Tibial nerve (tissue), 4 donors: ENCODE measurements around the gene DUXA. TPM values are rescaled to one million over a fixed set of nuclear protein-coding genes. Genes with fewer than 3 reads are reported as not detected.

Source experiments
- DNase-seq, 2 donors: peaks; one replicate each; pipeline ENCODE4 v3.0.0-alpha.2; 2019; ENCODE audit warnings: low spot score in 2 of 2
- H3K27ac ChIP-seq, 4 donors: fragments of 200-600 bp; sonication (generic) in 3 of 4; one replicate each; pipeline ENCODE4 v1.5.1; 2017 to 2019; ENCODE audit warnings: mild to moderate bottlenecking in 1 of 4
- H3K27me3 ChIP-seq, 2 donors: fragments of 200-600 bp; sonication (generic) in 1 of 2; one replicate each; pipeline versions ENCODE4 v1.5.1 to v1.6.0; 2017 to 2019
- H3K36me3 ChIP-seq, 3 donors: fragments of 200-600 bp; sonication (generic); one replicate each; pipeline ENCODE4 v1.5.1; 2018 to 2019
- H3K4me1 ChIP-seq, 4 donors: fragments of 200-600 bp; sonication (generic) in 3 of 4; one replicate each; pipeline ENCODE4 v1.5.1; 2017 to 2019
- H3K4me3 ChIP-seq, 4 donors: fragments of 200-600 bp; sonication (generic) in 3 of 4; one replicate each; pipeline ENCODE4 v1.5.1; 2017 to 2019; ENCODE audit warnings: mild to moderate bottlenecking in 1 of 4, moderate library complexity in 1 of 4
- H3K9me3 ChIP-seq, 4 donors: fragments of 200-600 bp; sonication (generic) in 3 of 4; one replicate each; pipeline ENCODE4 v1.5.1; 2017 to 2019
- CTCF ChIP-seq, 5 experiments: fragments of 200-600 bp in 3 of 5; fragments of 450-650 bp in 2 of 5; sonication (generic) in 3 of 5; IDR thresholded peaks; one replicate each; pipeline ENCODE4 v1.5.1; 2016 to 2019; ENCODE audit warnings: antibody characterized with exemption in 5 of 5, mild to moderate bottlenecking in 3 of 5, moderate library complexity in 2 of 5
- EP300 ChIP-seq, 2 donors: sonication (generic); formaldehyde crosslinking; IDR thresholded peaks; one replicate each; pipeline ENCODE4 v1.6.1; 2017; ENCODE audit warnings: antibody characterized with exemption in 2 of 2, mild to moderate bottlenecking in 1 of 2
- POLR2A ChIP-seq, 2 donors: fragments of 450-650 bp; IDR thresholded peaks; one replicate each; pipeline ENCODE4 v1.6.1; 2017; ENCODE audit warnings: antibody characterized with exemption in 2 of 2, mild to moderate bottlenecking in 2 of 2, moderate library complexity in 2 of 2
- WGBS, 2 donors: methylation state at CpG; one replicate each; pipeline ENCODE4 v1.1.5; 2018; 5-methylcytosine and 5-hydroxymethylcytosine counted together
- small RNA-seq: library from RNA; depleted of rRNA; stranded (forward); fragments of <200 nt; gene quantifications from one replicate; pipeline ENCODE3, GENCODE V24; 2016
- total RNA-seq, 4 donors: library from RNA; depleted of rRNA; stranded (reverse); fragments of >200 nt; gene quantifications; one replicate each; pipeline ENCODE4 v1.1.0, GENCODE V29; 2016

Gene DUXA
- total RNA-seq, 4 donors from 2014 or later = 5.5 TPM; not detected in 3

GRCh38 chr19:57110592-57111328, 56.5 kb downstream of the DUXA start:
- Histone ChIP-seq H3K36me3 (no peaks in the 10 kb centered on the region), H3K4me1 (peaks cover 0 to 6% (median 0%) of the 10 kb centered on the region in 4 donors), H3K27me3 (peaks cover 0 to 18% of the 10 kb centered on the region in 2 donors), H3K27ac (no peak overlapping the region), H3K9me3 (peaks cover 0 to 79% (median 12%) of the 10 kb centered on the region in 4 donors), H3K4me3 (no peak overlapping the region)
- TF ChIP-seq CTCF (IDR thresholded peaks at IDR 0.05) (no peak), POLR2A (IDR thresholded peaks at IDR 0.05) (no peak), EP300 (IDR thresholded peaks at IDR 0.05) (no peak)
- WGBS, 2 donors = 85 to 86% methylated on average over 9 of the region's 9 CpGs
- no peak for DNase-seq

- no peak overlapping the region for H3K27ac ChIP-seq
- H3K9me3 ChIP-seq = peaks cover 0 to 51% (median 10%) of the 10 kb centered on the region in 4 donors
- peaks cover 0 to 22% of the 10 kb centered on the region in 2 donors for H3K27me3 ChIP-seq
- peak overlapping the region in 1 of 4 donors; percentile 2 for H3K4me3 ChIP-seq
- TF ChIP-seq EP300 (IDR thresholded peaks at IDR 0.05) = no peak
- no peak for TF ChIP-seq CTCF (IDR thresholded peaks at IDR 0.05)
- TF ChIP-seq POLR2A (IDR thresholded peaks at IDR 0.05) = no peak
- H3K36me3 ChIP-seq = no peaks in the 10 kb centered on the region
- no peak for DNase-seq
- WGBS, 2 donors = 7 to 13% methylated on average over 22 to 26 of the region's 42 CpGs
- peaks cover 0 to 16% (median 0%) of the 10 kb centered on the region in 4 donors for H3K4me1 ChIP-seq
Observed at GRCh38 chr19:57106722-57107235, 60.5 kb downstream of the DUXA start.

- Histone ChIP-seq H3K36me3 (no peaks in the 10 kb centered on the region), H3K27ac (no peak overlapping the region), H3K4me3 (peak overlapping the region in 1 of 4 donors; percentile 2), H3K9me3 (peaks cover 0 to 45% (median 7%) of the 10 kb centered on the region in 4 donors), H3K4me1 (peaks cover 0 to 16% (median 0%) of the 10 kb centered on the region in 4 donors), H3K27me3 (peaks cover 0 to 22% of the 10 kb centered on the region in 2 donors)
- 15 to 17% methylated on average over 14 to 23 of the region's 57 CpGs for WGBS, 2 donors
- DNase-seq = no peak
- TF ChIP-seq CTCF (IDR thresholded peaks at IDR 0.05) (no peak), EP300 (IDR thresholded peaks at IDR 0.05) (no peak), POLR2A (IDR thresholded peaks at IDR 0.05) (no peak)
Observed at GRCh38 chr19:57105976-57106721, 61.1 kb downstream of the DUXA start.

Small RNA genes within 50 kb of the gene (small RNA-seq; reads per million reads assigned to genes)
- gene AC025588.3 = not detected

Other genes with a start within 250 kb of the DUXA start
- not detected for gene USP29, start 47.5 kb downstream of the DUXA start, total RNA-seq
- gene ZIM3, start 22.3 kb downstream of the DUXA start, total RNA-seq = not detected
- 10 to 100 TPM; 37.8 to 75.6 (median 55.6) TPM for gene ZNF264, start 24.0 kb upstream of the DUXA start, total RNA-seq
- gene AURKC, start 63.5 kb upstream of the DUXA start, total RNA-seq = 1 to 10 TPM in 3 of 4 donors, not detected in 1; 1.0 to 5.2 (median 1.8) TPM
- 10 to 100 TPM; 16.2 to 24.7 (median 20.3) TPM for gene ZNF805, start 73.1 kb upstream of the DUXA start, total RNA-seq
- 10 to 100 TPM; 68.4 to 94.3 (median 85.1) TPM for gene ZNF460, start 113.0 kb upstream of the DUXA start, total RNA-seq
- 10 to 100 TPM in 1 of 4 donors, 1 to 10 TPM in 3; 7.3 to 10.6 (median 7.9) TPM for gene ZNF543, start 153.0 kb upstream of the DUXA start, total RNA-seq
- gene ZNF304, start 183.8 kb upstream of the DUXA start, total RNA-seq = 1 to 10 TPM; 5.1 to 7.6 (median 6.0) TPM
- 10 to 100 TPM in 3 of 4 donors, 1 to 10 TPM in 1; 4.8 to 20.6 (median 18.8) TPM for gene TRAPPC2B, start 196.1 kb upstream of the DUXA start, total RNA-seq
- 1 to 10 TPM in 2 of 4 donors, under 1 TPM in 2; 0.78 to 1.8 (median 1.1) TPM for gene ZNF547, start 196.1 kb upstream of the DUXA start, total RNA-seq
- 10 to 100 TPM; 19.8 to 40.0 (median 31.2) TPM for gene ZNF548, start 222.4 kb upstream of the DUXA start, total RNA-seq
- gene ZNF17, start 243.7 kb upstream of the DUXA start, total RNA-seq = 10 to 100 TPM in 3 of 4 donors, 1 to 10 TPM in 1; 9.4 to 27.3 (median 14.9) TPM